HG02678 (cell line): ENCODE measurements around the gene RYR3.

ENCODE experiments used
- ATAC-seq: cut with Tn5 transposase; IDR thresholded peaks from one replicate; pipeline ENCODE4 v1.9.1; 2021; ENCODE audit warnings: mild to moderate bottlenecking, moderate library complexity; ENCODE audit not compliant: unreplicated experiment

RYR3 gene

GRCh38 chr15:33445984-33446383 lies 135.2 kb downstream of the RYR3 start:
- no peak for ATAC-seq

GRCh38 chr15:33448151-33448550 lies 137.4 kb downstream of the RYR3 start:
- no peak for ATAC-seq

GRCh38 chr15:33448961-33449606 lies 138.3 kb downstream of the RYR3 start:
- ATAC-seq, result no peak

GRCh38 chr15:33449810-33450209 lies 139.0 kb downstream of the RYR3 start:
- no peak for ATAC-seq

GRCh38 chr15:33451385-33451784 lies 140.6 kb downstream of the RYR3 start:
- no peak for ATAC-seq

GRCh38 chr15:33453761-33454160 lies 143.0 kb downstream of the RYR3 start:
- ATAC-seq, result no peak

- ATAC-seq, result no peak
These were observed 143.6 kb downstream of the RYR3 start for GRCh38 chr15:33454346-33454745.

GRCh38 chr15:33454996-33455395 lies 144.2 kb downstream of the RYR3 start:
- no peak for ATAC-seq

GRCh38 chr15:33458421-33458820 lies 147.7 kb downstream of the RYR3 start:
- ATAC-seq, result no peak

- ATAC-seq, result no peak
These were observed 149.5 kb downstream of the RYR3 start for GRCh38 chr15:33460166-33460805.

GRCh38 chr15:33461671-33462070 lies 150.9 kb downstream of the RYR3 start:
- no peak for ATAC-seq

GRCh38 chr15:33467146-33467815 lies 156.5 kb downstream of the RYR3 start:
- ATAC-seq, result no peak

- no peak for ATAC-seq
These were observed 157.0 kb downstream of the RYR3 start for GRCh38 chr15:33467816-33468163.

- ATAC-seq, result no peak
These were observed 158.0 kb downstream of the RYR3 start for GRCh38 chr15:33468740-33469139.

- ATAC-seq, result no peak
These were observed 162.2 kb downstream of the RYR3 start for GRCh38 chr15:33473005-33473404.

GRCh38 chr15:33473714-33474113 lies 162.9 kb downstream of the RYR3 start:
- no peak for ATAC-seq

- no peak for ATAC-seq
These were observed 165.3 kb downstream of the RYR3 start for GRCh38 chr15:33476076-33476475.

GRCh38 chr15:33476908-33477307 lies 166.1 kb downstream of the RYR3 start:
- ATAC-seq, result no peak

GRCh38 chr15:33489335-33489734 lies 178.6 kb downstream of the RYR3 start:
- ATAC-seq, result no peak

GRCh38 chr15:33490703-33491102 lies 179.9 kb downstream of the RYR3 start:
- no peak for ATAC-seq

- no peak for ATAC-seq
These were observed 181.8 kb downstream of the RYR3 start for GRCh38 chr15:33492434-33493052.

- no peak for ATAC-seq
These were observed 183.5 kb downstream of the RYR3 start for GRCh38 chr15:33494306-33494705.
